H9 (cell line): Measurements from ENCODE around the gene PAK6. TPM values are rescaled to one million over a fixed set of nuclear protein-coding genes. Genes with fewer than 3 reads are reported as not detected.

ENCODE experiments used
- DNase-seq: peaks from one replicate; pipeline ENCODE4 v3.0.0-alpha.2; 2017
- H2AFZ ChIP-seq: one replicate; pipeline ENCODE4 v1.6.1; 2013; ENCODE audit warnings: mild to moderate bottlenecking, low read length, control low read depth, moderate library complexity
- H2AK5ac ChIP-seq: 2 replicates; pipeline ENCODE4 v1.6.1; 2013; ENCODE audit warnings: low read length, control low read depth, mixed read lengths; ENCODE audit not compliant: insufficient read length
- H2BK120ac ChIP-seq: one replicate; pipeline ENCODE4 v1.6.1; 2013; ENCODE audit warnings: low read depth, mild to moderate bottlenecking, low read length, control low read depth, inconsistent platforms; ENCODE audit not compliant: poor library complexity, severe bottlenecking
- H2BK12ac ChIP-seq: 2 replicates; pipeline ENCODE4 v1.6.1; 2013; ENCODE audit warnings: low read length, control low read depth, mixed read lengths, low read depth; ENCODE audit not compliant: insufficient read length
- H2BK15ac ChIP-seq: 2 replicates; pipeline ENCODE4 v1.6.1; 2013; ENCODE audit warnings: low read depth, low read length, control low read depth
- H2BK20ac ChIP-seq: one replicate; pipeline ENCODE4 v1.6.1; 2013; ENCODE audit warnings: low read depth, mild to moderate bottlenecking, low read length, control low read depth, inconsistent platforms; ENCODE audit not compliant: poor library complexity, severe bottlenecking
- H2BK5ac ChIP-seq: 2 replicates; pipeline ENCODE4 v1.6.1; 2013; ENCODE audit warnings: low read length, control low read depth, mixed read lengths; ENCODE audit not compliant: insufficient read length
- H3K14ac ChIP-seq: 2 replicates; pipeline ENCODE4 v1.6.1; 2013; ENCODE audit warnings: low read length, control low read depth; ENCODE audit not compliant: insufficient read depth
- H3K18ac ChIP-seq: 2 replicates; pipeline ENCODE4 v1.6.1; 2013; ENCODE audit warnings: low read depth, mild to moderate bottlenecking, mixed read lengths, low read length, control low read depth; ENCODE audit not compliant: insufficient read length
- H3K23ac ChIP-seq: 2 replicates; pipeline ENCODE4 v1.6.1; 2013; ENCODE audit warnings: low read length, control low read depth, mixed read lengths, low read depth; ENCODE audit not compliant: insufficient read length
- H3K23me2 ChIP-seq: 2 replicates; pipeline ENCODE4 v1.6.1; 2013; ENCODE audit warnings: low read depth, mild to moderate bottlenecking, mixed read lengths, low read length, control low read depth; ENCODE audit not compliant: insufficient read length, poor library complexity, severe bottlenecking
- H3K27ac ChIP-seq: 2 replicates; pipeline ENCODE4 v1.5.1; 2013; ENCODE audit warnings: low read length, control low read depth, mixed read lengths, low read depth; ENCODE audit not compliant: insufficient read length
- H3K27me3 ChIP-seq: 2 replicates; pipeline ENCODE4 v1.6.1; 2013; ENCODE audit warnings: low read length, control low read depth, inconsistent platforms; ENCODE audit not compliant: insufficient read depth
- H3K4ac ChIP-seq: 2 replicates; pipeline ENCODE4 v1.6.1; 2013; ENCODE audit warnings: low read depth, mild to moderate bottlenecking, control low read depth, inconsistent platforms, low read length, moderate library complexity
- H3K4me1 ChIP-seq: 2 replicates; pipeline ENCODE4 v1.6.1; 2013; ENCODE audit warnings: low read length, control low read depth, inconsistent platforms; ENCODE audit not compliant: insufficient read depth
- H3K4me2 ChIP-seq: 2 replicates; pipeline ENCODE4 v1.6.1; 2013; ENCODE audit warnings: low read length, control low read depth, mixed read lengths; ENCODE audit not compliant: insufficient read length, insufficient read depth
- H3K56ac ChIP-seq: 2 replicates; pipeline ENCODE4 v1.6.1; 2013; ENCODE audit warnings: low read depth, mild to moderate bottlenecking, mixed read lengths, low read length, control low read depth; ENCODE audit not compliant: insufficient read length
- H3K79me1 ChIP-seq: 2 replicates; pipeline ENCODE4 v1.6.1; 2013; ENCODE audit warnings: low read depth, mild to moderate bottlenecking, moderate library complexity, low read length, control low read depth, inconsistent platforms; ENCODE audit not compliant: insufficient read depth, poor library complexity, severe bottlenecking
- H3K79me2 ChIP-seq: 2 replicates; pipeline ENCODE4 v1.6.1; 2013; ENCODE audit warnings: low read length, control low read depth, inconsistent platforms; ENCODE audit not compliant: insufficient read depth
- H3K9ac ChIP-seq: 2 replicates; pipeline ENCODE4 v1.6.1; 2013; ENCODE audit warnings: low read length, control low read depth, mixed read lengths; ENCODE audit not compliant: insufficient read length; ENCODE audit errors: extremely low read depth
- H3K9me3 ChIP-seq: one replicate; pipeline ENCODE4 v1.6.1; 2013; ENCODE audit warnings: low read depth, low read length, inconsistent platforms; ENCODE audit not compliant: control insufficient read depth
- H3T11ph ChIP-seq: one replicate; pipeline ENCODE4 v1.6.1; 2013; ENCODE audit warnings: mild to moderate bottlenecking, low read length, control low read depth, inconsistent platforms
- H4K20me1 ChIP-seq: one replicate; pipeline ENCODE4 v1.6.1; 2013; ENCODE audit not compliant: control insufficient read depth, insufficient read length, insufficient read depth
- H4K5ac ChIP-seq: 2 replicates; pipeline ENCODE4 v1.6.1; 2013; ENCODE audit warnings: low read depth, mild to moderate bottlenecking, mixed read lengths, low read length, control low read depth; ENCODE audit not compliant: insufficient read length
- H4K8ac ChIP-seq: replicated peaks from 2 replicates; pipeline ENCODE4 v1.6.1; 2013; ENCODE audit warnings: low read length, control low read depth, mixed read lengths, low read depth; ENCODE audit not compliant: insufficient read length
- H4K91ac ChIP-seq: 2 replicates; pipeline ENCODE4 v1.6.1; 2013; ENCODE audit warnings: low read depth, mild to moderate bottlenecking, moderate library complexity, mixed read lengths, low read length, control low read depth; ENCODE audit not compliant: insufficient read length
- H3K27ac Mint-ChIP-seq, 3 experiments: 2 replicates in 2 of 3; 3 replicates in 1 of 3; pipeline ENCODE4 v1.8.0; 2020 to 2021; ENCODE audit warnings: mixed read lengths in 3 of 3, mild to moderate bottlenecking in 1 of 3, moderate library complexity in 1 of 3
- H3K27me3 Mint-ChIP-seq: 2 replicates; pipeline ENCODE4 v1.8.0; 2021; ENCODE audit warnings: low read depth, mild to moderate bottlenecking, moderate library complexity, mixed read lengths
- H3K36me3 Mint-ChIP-seq, 3 experiments: 2 replicates in 2 of 3; 3 replicates in 1 of 3; pipeline ENCODE4 v1.8.0; 2020 to 2021; ENCODE audit warnings: low read depth in 3 of 3, mixed read lengths in 3 of 3; ENCODE audit not compliant: insufficient read depth in 1 of 3
- H3K4me1 Mint-ChIP-seq, 2 experiments: 2 replicates each; pipeline ENCODE4 v1.8.0; 2020; ENCODE audit warnings: mixed read lengths in 2 of 2
- H3K4me3 Mint-ChIP-seq, 2 experiments: 2 replicates in 1 of 2; 3 replicates in 1 of 2; pipeline ENCODE4 v1.8.0; 2020 to 2021; ENCODE audit warnings: mild to moderate bottlenecking in 2 of 2, mixed read lengths in 2 of 2, moderate library complexity in 1 of 2
- H3K9me3 Mint-ChIP-seq, 2 experiments: 2 replicates in 1 of 2; 3 replicates in 1 of 2; pipeline ENCODE4 v1.8.0; 2020; ENCODE audit warnings: mild to moderate bottlenecking in 2 of 2, mixed read lengths in 2 of 2, moderate library complexity in 1 of 2
- WGBS: extraction: QIAGEN DNeasy Blood & Tissue Kit; methylation state at CpG from one replicate; pipeline ENCODE4 v1.1.7; 2013; ENCODE audit warnings: missing lambda C conversion rate, low lambda C conversion rate, mixed read lengths; ENCODE audit not compliant: insufficient read length; ENCODE audit errors: extremely low coverage; 5-methylcytosine and 5-hydroxymethylcytosine counted together
- total RNA-seq: library from RNA; stranded (reverse); gene quantifications from 2 replicates; pipeline ENCODE4 v1.2.1, GENCODE V29; 2021
- TF ChIP-seq, protein P1 (sequence below): fragments of 200-600 bp; sonication (generic); conservative IDR thresholded peaks from 3 replicates; pipeline ENCODE4 v1.8.0; 2021; ENCODE audit warnings: antibody characterized with exemption, mild to moderate bottlenecking

PAK6 gene
- total RNA-seq, 1 experiment from 2014 or later = 7.4 TPM

DNA sequence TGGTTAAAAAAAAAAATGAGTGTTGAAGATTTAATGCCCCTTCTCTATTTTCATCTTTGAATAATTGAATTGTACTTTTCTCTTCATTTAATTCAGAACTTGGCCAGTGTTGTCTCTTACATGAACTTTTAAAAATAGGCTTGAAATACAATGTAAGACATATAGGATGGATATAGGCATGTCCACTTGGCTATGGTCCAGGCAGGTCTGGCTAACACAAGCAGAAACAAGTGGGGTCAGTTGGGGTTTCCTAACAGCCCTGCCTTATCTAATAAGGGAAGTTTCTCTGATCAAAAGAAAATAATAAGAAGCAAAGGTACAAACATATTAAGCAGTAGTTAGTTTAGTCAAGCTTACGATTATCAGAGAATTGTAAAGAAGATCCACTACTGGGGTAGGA is 19.1 kb upstream of the PAK6 start:
- Mint-ChIP-seq H3K9me3 (no peaks in the 10 kb centered on the region), H3K27ac (no peak overlapping the region), H3K4me3 (no peak overlapping the region), H3K27me3 (no peaks in the 10 kb centered on the region), H3K36me3 (peaks cover 38 to 85% (median 74%) of the 10 kb centered on the region in 3 experiments; a peak in 6 of 7 replicates), H3K4me1 (no peaks in the 10 kb centered on the region)
- Histone ChIP-seq H3K27me3 (no peaks in the 10 kb centered on the region; the same call in 1 of the 2 replicates), H2BK5ac (no peak overlapping the region), H3K56ac (no peak overlapping the region), H2BK120ac (no peak overlapping the region), H2BK12ac (no peak overlapping the region), H3K4me2 (no peak overlapping the region), H3K18ac (no peak overlapping the region), H2AFZ (no peak overlapping the region), H2BK20ac (no peak overlapping the region), H3K4ac (no peak overlapping the region), H3K23ac (no peak overlapping the region), H4K5ac (no peak overlapping the region), H2BK15ac (no peak overlapping the region), H3K27ac (no peak overlapping the region), H3K79me1 (peaks cover 3% of the 10 kb centered on the region), H3K9ac (no peak overlapping the region), H4K20me1 (no peaks in the 10 kb centered on the region), H3K9me3 (no peaks in the 10 kb centered on the region), H4K8ac (no peak overlapping the region), H4K91ac (no peak overlapping the region), H3K4me1 (no peaks in the 10 kb centered on the region), H3K79me2 (no peaks in the 10 kb centered on the region), H3K14ac (no peak overlapping the region), H2AK5ac (no peak overlapping the region), H3T11ph (no peak overlapping the region), H3K23me2 (no peaks in the 10 kb centered on the region)
- TF ChIP-seq, protein P1, sequence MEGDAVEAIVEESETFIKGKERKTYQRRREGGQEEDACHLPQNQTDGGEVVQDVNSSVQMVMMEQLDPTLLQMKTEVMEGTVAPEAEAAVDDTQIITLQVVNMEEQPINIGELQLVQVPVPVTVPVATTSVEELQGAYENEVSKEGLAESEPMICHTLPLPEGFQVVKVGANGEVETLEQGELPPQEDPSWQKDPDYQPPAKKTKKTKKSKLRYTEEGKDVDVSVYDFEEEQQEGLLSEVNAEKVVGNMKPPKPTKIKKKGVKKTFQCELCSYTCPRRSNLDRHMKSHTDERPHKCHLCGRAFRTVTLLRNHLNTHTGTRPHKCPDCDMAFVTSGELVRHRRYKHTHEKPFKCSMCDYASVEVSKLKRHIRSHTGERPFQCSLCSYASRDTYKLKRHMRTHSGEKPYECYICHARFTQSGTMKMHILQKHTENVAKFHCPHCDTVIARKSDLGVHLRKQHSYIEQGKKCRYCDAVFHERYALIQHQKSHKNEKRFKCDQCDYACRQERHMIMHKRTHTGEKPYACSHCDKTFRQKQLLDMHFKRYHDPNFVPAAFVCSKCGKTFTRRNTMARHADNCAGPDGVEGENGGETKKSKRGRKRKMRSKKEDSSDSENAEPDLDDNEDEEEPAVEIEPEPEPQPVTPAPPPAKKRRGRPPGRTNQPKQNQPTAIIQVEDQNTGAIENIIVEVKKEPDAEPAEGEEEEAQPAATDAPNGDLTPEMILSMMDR = no peak
- WGBS = no CpG with 5 or more reads among the region's 1 CpG
- no peak for DNase-seq
